ENCODE measurements around the gene OGFOD3.
"Not testable (repeated sequence)": the region's sequence is repeated elsewhere in the genome, so short reads cannot be mapped to it uniquely, and the experiment has no call there.

OGFOD3 gene, protein sequence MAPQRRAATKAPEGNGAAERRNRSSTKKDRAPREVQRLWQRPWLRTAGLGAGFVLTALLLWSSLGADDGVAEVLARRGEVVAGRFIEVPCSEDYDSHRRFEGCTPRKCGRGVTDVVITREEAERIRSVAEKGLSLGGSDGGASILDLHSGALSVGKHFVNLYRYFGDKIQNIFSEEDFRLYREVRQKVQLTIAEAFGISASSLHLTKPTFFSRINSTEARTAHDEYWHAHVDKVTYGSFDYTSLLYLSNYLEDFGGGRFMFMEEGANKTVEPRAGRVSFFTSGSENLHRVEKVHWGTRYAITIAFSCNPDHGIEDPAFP

DNA sequence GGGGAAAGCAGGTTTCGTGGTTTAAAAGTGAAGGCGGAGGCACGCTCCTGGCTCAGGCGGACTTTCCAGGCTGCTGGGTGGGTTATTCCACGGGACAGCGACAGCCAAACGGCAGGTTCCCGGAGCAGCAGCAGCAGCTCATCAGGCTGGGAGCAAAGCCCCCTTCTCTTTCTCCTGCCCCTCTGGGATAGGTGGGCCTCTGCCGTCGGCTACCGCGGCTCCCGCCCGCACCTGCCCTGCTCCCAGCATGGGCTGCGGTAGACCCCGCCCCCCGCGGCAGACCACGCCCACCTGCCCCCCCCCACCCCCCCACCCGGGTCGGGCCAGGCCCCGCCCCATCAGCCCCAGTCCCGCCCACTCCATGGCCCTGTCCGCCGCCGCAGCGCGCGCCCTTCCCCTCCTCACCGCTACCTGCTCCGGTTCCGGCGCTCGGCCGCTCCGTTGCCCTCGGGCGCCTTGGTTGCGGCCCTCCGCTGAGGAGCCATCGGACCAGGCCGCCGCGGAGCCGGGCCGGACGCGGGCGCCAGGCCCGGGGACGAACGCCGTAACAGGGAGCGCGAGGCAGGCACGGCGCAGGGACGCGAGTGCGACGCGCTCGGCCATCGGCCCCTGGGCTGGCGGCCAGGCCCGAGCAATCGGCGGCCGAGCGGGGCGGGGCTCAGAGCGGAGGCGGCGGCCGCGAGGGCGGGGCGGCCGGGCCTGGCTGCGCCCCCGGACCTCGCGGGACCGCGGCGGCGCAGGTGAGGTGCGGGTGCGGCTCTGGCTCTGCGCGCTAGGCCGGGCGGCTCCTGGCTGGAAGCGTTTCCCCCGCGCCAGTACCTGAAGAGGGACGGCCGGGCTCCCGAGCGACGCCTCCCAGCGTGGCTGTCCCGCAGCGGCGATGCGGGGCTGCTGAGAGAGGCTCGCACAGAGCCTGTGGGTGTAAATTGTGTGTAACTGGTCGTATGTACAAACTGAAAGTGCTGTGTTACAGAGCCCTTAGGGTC, at the start of gene OGFOD3, which contains the start of gene HEXD:
Gene OGFOD3, minus strand, starts transcription at position 586 of the 986 bp plus-strand sequence. Its CDS starts 101 bp downstream, at position 485.
Gene HEXD, plus strand, starts transcription at position 347 of the 986 bp plus-strand sequence. CDS start 1,453 bp downstream, outside the sequence.
- peak; percentile 79 for DNase-seq

DNA sequence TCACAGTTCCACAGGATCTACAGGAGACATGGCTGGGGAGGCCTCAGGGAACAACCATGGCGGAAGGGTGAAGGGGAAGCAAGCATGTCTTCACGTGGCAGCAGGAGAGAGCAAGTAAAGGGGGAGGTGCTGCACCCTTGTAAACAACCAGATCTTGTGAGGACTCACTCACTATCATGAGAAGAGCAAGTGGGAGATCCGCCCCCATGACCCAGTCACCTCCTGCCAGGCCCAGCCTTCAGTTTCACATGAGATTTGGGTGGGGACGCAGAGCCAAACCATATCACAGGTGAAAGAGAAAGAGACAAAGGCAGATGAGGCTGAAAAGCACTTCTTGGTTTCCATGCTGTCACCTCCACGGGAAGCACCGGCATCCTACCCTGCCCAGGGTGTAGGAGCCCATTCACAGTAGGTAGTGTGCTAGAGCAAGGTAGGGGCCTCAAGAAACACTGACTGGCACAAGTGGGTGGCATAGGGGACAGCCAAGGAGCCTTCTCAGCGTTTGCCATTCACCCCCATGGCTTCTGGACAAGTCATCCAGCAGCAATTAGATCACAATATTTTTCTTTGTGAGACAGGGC, 46.7 kb upstream of the OGFOD3 start:
- DNase-seq, result no peak

DNA sequence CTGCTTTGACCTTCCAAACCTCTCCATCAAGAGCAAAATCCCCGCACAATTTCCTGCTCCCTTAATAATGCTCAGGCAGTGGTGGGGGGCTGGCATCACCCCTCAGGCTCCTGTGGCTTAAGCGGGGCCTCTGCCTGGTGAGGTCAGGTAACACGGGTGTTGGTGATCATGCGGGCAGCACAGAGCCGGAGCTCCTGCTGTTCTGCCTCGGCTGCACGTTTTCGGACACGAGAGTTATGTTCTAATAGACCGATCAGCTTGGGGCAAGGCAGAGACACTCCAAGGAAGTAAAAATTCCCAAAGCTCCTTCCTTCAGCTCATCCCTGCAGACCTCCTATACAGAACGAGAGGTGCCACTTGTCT, 46.2 kb upstream of the OGFOD3 start:
- no peak for DNase-seq

DNA sequence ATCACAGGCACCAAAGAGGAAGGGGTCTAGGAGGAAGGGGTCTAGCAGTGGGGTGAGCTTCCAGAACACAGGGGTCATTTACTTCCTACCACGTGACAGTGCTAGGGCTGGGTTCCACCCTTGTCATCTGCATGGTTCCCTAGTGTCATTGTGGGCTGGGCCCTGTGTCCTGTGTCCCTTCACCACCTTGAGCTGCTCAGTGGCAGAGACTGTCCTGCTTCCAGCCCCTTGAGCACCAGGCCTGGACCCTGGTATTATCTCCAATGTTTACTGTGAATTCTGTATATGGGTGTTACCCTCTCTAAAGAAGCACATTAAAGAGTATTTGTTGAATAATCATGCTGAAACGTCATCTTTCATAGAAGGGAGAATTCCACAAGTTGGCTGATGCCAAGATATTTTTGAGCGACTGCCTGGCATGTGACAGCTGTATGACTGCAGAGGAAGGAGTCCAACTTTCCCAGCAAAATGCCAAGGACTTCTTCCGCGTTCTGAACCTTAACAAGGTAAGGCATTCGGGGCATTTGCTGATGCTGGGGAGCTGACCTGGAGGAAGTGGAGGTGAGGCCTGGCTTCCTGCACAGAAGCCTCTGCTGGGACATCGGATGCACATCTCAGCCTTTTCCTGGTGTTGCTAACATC, 45.7 kb upstream of the OGFOD3 start:
- DNase-seq, result no peak

DNA sequence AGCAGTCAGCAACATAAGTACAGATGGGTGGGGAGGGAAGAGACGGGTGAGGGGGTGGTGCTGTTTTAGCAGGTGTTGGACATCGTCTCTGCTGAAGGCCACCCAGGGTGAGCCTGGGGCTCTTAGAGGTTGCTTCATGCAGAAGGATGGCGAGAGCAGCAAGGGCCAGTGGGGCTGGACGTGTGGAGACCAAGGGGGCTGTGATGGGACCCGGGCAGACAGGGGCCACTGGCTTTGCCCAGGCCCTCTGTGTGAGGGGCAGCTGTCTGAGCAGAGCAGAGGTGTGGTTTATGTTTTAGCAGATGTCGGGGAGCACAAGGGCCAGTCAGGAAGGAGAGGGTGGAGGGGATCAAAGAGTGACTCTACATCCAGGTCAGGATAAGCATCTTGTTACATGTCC, 45.0 kb upstream of the OGFOD3 start:
- no peak for DNase-seq

DNA sequence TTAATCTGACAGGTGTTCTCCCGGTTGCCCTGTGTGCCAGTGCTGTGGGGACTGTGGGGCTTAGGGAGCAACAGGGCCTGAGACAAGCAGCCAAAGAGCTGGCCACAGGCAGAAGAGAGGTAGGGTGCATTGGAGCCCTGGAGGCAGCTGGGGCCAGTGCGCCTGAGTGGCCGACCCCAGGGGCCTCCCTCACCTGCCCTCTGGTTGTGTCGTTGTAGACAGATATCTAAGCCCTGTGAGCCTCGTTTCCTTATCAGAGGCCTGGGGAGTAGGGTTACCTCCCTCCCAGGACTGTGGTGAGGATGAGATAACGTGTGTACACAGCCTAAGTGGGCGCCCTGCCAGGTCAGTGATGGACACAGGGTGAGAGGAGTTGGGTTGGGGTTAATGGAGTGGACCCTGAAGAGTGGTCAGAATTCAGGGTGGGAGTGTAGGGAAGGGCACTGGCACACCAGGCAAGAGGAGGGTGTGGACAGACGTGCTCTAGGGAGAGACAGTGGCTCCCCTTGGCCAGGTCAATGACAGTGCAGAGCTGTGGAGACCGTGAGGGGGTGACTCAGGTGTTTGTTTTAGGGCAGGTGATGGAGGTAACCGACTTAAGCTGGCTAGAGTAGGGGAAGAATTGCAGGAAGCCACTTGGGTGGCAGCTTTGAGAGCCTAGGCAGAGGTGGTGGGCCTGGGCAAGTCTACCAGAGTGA, 43.6 kb upstream of the OGFOD3 start:
- DNase-seq, result no peak

DNA sequence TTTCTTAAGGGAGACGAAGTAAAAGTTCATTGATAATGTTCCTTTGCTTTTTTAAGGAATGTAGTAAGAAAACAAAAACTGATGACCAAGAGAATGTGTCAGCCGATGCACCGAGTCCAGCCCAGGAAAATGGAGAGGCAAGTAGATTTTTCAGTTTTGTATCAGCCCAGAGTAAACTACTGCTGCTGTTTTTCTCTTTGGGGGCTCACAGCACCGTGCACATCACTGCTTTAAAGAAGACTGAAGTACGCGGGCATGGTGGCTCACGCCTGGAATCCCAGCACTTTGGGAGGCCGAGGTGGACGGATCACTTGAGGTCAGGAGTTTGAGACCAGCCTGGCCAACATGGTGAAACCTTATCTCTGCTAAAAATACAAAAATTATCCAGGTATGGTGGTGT, 41.5 kb upstream of the OGFOD3 start:
- DNase-seq, result not testable (repeated sequence)

DNA sequence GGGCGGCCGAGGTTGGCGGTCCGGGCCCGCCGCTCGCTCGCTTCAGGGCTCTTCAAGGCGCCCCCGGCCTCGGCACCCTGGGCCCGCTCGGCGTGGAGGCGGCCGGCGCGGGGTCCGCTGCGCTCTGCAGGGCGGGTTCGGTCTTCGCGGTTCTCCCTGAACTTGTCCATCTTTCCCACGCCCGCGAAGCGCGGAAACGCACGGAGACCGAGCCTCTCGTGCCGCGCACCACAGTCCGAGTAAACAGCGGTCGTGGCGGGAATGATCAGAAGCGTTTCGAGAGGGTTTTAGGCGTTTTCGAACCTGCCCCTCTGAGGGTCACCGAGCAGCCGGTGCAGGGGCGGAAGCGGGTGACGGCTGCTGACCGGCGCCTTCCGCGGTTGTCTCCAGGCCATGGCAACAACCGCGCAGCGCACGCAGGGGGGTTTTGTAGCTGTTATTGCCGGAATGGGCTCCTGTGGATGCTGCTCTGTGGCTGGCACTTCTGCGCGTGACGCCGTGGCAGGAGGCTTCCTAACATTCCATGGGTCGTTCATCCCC, 40.6 kb upstream of the OGFOD3 start:
- DNase-seq, result peak; percentile 19

DNA sequence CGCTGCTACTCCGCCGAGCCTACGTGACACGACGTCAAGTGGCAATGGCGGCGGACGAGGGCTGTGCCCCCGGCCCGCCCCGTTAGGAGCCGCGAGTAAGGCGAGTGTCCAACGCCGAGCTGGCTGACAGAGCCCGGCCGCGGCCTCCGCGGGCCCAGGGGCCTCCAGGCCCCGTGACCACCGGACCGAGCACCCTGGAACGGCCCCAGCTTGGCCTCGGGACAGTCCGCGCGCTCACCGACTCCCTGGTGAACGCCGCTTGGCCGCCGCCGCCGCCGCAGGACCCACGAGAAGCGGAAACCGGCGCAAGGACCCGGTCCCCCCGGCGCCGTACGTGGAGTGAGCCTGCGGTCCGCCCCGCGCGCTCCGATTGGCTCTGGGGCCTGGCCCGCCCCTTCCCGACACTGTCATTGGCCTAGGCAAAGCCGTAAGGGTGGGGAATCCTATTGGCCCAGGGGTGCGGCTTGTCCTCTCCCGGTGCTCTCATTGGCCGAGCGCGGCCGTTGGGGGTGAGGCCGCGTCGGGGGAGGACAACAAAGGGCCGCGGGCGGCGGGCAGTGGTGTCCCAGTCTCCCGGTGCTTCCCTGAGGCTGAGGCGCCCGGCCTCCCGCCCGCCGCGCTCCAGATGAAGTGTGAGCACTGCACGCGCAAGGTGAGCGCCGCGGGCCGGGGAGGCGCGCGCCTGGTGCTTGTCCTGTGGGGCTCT, 39.9 kb upstream of the OGFOD3 start, which contains the start of gene NARF:
Gene NARF, plus strand, starts transcription at position 563 of the 706 bp plus-strand sequence. Its CDS starts 63 bp downstream, at position 626.
- DNase-seq, result peak; percentile 97

DNA sequence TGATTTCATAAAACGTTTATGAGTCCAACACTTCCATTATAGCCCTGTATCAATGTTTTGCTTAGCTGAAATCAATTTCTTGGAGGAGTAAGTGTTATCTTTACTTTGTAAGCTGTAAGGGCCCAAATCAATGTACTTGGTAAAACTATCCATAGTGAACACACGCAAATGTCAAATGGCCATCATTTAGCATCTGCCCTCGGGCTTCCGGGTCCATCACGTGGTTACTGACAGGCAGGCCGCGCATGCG, 39.5 kb upstream of the OGFOD3 start:
- DNase-seq, result no peak

DNA sequence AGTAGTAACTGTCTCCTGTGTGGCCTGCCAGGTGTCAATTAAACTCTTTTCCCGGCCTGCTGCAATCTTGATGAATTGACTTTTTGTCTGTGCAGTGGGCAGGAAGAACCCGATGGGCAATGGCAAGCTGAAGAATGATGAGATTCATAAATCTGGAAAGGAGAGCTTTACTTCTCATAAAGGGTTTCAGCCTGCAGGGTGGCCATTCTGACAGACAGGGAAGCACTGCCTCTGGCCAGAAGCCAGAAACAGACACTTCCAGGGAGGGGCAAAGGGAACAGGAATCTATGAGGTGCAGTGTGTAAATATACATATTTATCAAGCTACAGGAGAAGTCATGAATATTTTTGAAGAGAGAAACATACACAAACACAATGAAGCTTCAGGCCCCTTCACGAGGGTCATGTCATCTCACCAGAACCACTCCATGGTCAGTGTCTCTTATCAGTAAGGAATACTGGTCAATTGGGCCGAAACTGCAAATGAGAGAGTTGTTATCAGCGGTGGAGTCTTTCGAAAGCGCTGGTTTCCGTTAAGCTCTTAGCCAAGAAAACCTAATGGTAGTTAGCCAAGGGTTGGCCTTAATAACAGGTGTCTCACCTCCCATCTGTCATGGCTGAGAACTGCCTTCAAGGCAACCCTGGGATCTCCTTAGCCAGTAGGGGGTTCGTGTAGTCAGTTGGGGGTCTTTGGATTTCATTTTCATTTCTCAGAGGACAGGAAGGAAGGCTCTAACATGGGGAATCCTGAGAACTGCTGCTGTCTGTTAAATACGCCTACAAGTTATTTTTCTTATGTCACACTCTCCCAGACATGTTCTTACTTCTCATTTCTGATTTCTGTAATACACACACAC, 38.9 kb upstream of the OGFOD3 start:
- no peak for DNase-seq

DNA sequence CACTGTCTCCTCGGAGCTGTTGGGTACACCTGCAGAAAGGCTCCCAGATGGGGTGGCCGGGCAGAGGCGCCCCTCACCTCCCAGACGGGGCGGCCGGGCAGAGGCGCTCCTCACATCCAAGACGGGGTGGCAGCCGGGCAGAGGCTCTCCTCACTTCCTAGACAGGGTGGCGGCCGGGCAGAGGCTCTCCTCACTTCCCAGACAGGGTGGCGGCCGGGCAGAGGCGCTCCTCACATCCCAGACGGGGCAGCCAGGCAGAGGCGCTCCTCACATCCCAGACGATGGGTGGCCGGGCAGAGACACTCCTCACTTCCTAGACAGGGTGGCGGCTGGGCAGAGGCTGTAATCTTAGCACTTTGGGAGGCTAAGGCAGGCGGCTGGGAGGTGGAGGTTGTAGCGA, 35.3 kb upstream of the OGFOD3 start:
- not testable (repeated sequence) for DNase-seq

DNA sequence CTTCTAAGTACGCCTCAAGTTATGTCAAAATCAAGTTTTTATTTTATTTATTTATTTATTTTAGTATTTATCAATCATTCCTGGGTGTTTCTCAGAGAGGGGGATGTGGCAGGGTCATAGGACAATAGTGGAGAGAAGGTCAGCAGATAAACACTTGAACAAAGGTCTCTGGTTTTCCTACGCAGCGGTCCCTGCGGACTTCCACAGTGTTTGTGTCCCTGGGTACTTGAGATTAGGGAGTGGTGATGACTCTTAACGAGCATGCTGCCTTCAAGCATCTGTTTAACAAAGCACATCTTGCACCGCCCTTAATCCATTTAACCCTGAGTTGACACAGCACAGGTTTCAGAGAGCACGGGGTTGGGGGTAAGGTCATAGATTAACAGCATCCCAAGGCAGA, 34.8 kb upstream of the OGFOD3 start:
- not testable (repeated sequence) for DNase-seq

DNA sequence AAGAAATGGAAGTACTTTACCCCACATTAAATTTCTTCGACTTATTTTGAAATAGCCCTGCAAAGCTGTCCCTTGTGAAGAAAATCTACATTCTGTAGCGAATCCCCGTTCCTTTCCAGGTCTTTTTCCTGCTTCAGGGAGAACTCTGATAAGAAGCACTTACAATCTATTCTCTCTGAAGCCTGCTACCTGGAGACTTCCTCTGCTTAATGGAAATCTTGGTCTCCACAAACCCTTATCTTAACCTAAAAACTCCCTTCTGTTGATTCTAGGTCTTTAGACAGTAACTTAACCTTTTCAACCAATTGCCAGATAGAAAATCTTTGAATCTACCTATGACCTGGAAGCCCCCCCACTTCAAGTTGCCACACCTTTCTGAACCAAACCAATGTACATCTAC, 33.8 kb upstream of the OGFOD3 start:
- no peak for DNase-seq

DNA sequence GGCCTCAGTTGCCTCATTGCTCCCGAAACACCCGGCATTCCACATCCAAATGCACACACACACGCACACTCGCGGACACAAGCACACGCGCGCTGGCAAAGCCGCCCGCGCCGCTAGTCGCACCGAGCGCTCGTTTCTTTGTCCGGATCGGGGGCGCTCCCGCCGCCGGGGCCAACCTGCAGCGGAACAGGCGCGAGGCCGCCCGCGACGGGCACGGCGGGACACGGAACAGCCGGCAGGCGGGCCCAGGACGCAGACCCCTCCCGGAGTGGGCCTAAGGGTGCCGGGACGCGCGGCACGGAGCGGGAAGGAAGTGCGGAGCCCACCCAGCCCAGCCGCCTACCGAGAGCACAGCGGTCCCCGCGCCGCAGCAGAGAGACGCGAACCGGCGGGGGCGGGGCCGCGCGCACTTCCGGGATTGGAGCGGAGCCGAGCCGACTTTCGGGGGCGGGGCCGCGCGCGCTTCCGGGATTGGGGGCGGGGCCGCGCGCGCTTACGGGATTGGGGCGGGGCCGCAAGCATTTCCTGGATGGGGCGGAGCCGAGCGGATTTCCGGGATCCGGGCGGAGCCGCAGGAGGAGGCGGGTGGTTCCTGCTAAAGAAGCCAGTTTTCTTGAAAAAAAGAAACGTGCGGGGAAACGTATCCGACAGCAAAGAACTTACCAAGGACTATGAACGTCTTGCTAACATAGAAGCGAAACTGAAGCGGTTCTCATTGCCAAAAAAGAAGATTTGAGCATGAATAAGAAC, 32.1 kb upstream of the OGFOD3 start, which contains the start of gene CYBC1:
Gene CYBC1, minus strand, starts transcription at position 396 of the 750 bp plus-strand sequence. CDS start 1,498 bp downstream, outside the sequence.
- peak; percentile 92 for DNase-seq

DNA sequence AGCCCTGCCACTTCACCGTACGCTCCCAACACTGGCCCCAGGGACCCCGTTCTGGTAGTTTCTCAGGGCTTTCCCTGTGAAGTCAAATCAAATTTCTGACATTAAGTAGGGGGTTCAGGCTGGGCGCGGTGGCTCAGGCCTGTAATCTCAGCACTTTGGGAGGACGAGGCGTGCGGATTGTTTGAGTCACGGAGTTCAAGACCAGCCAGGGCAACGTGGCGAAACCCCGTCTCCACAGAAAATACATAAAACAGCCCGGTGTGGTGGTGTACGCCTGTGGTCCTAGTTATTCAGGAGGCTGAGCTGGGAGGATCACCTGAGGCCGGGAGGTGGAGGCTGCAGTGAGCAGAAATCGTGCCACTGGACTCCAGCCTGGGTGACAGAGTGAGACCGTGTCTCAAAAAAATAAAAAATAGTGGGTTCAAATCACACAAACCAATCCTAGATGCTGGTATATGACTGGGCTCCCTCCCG, 31.5 kb upstream of the OGFOD3 start:
- no peak for DNase-seq

DNA sequence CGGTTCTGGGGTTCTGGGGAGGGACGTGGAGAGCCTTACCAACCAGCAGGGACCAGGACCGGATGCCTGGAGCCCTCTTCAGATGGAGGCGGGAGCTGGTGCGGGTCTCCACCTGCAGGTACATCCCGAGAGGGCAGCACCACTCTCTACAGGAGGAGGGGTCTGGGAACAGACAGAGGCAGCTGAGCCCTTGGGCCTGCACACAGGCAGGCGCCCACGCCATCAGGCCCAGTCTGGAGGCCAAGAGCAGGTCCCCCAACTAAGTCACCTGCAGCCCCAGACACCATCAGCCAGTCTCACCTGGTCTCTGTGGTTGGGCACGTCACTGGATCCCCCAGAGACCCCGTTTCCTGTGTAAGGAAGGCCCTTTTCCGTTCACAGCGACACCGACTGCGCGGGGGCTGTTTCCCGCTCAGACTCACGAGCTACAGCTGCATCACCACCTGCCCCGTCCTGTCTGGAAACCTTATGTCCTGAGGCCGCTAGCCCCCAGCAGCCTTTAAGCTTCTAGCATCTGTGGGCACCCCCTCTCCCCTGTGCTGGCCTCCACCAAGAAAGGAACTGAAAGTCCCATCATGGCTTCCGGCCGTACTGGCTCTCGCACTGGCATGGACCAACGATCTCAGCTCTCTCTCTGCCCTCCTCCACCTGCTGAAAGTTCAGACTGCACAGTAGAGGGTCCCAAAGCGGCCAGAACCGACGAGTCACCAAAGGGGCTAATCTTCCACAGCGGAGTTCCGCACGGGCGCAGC, 30.9 kb upstream of the OGFOD3 start:
- DNase-seq, result no peak

DNA sequence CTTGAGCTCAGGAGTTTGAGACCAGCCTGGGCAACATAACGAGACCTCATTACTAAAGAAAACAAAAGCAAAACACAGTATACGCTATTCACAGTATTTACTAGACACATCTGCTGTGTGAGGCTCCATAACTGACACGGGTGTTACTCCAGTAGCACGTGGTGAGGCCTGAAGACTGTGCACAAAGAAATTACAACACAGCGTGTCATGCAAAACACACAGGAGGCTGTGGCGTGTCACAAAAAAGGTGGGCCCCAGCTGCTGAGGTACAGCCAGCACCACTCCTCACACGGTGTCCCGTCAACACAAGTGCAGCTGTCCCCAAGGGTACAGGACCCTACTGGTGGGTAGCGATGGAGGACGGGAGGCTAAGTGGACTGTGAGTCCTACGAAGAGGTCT, 29.5 kb upstream of the OGFOD3 start:
- DNase-seq, result no peak

DNA sequence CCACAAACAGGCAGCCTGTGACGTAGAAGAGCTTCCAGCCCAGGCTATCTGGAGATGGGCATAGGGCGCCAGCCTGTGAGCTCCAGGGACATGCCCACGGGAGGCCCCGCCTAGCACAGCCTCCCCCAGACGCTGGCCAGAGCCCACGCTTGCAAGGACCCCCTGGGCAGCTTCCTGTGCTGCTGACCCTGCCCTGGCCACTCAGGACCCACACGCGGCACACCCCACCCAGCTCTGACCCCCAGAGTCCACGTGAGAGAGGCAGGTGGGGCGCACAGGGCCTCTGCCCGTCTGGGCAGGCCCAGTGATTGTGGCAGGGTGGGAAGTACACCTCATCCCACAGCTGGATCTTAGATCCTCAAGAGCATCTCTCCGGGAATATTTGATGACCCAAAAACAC, 28.3 kb upstream of the OGFOD3 start:
- DNase-seq, result no peak

Data from GDM1 (cell line).